Gastroesophageal sphincter (tissue), 3 donors: ENCODE measurements around the gene GABRR2.

Experiments used
- POLR2A ChIP-seq, 2 donors: fragments of 450-650 bp; IDR thresholded peaks; one replicate each; pipeline ENCODE4 v1.6.1; 2017; ENCODE audit warnings: antibody characterized with exemption in 2 of 2, mild to moderate bottlenecking in 2 of 2, moderate library complexity in 1 of 2
- TF ChIP-seq, protein P1 (sequence below), 4 experiments: fragments of 200-600 bp in 2 of 4; fragments of 450-650 bp in 2 of 4; sonication (generic) in 1 of 4; IDR thresholded peaks; one replicate each; pipeline ENCODE4 v1.5.1; 2017 to 2019; ENCODE audit warnings: antibody characterized with exemption in 4 of 4, mild to moderate bottlenecking in 2 of 4, moderate library complexity in 2 of 4

- TF ChIP-seq, protein P1, sequence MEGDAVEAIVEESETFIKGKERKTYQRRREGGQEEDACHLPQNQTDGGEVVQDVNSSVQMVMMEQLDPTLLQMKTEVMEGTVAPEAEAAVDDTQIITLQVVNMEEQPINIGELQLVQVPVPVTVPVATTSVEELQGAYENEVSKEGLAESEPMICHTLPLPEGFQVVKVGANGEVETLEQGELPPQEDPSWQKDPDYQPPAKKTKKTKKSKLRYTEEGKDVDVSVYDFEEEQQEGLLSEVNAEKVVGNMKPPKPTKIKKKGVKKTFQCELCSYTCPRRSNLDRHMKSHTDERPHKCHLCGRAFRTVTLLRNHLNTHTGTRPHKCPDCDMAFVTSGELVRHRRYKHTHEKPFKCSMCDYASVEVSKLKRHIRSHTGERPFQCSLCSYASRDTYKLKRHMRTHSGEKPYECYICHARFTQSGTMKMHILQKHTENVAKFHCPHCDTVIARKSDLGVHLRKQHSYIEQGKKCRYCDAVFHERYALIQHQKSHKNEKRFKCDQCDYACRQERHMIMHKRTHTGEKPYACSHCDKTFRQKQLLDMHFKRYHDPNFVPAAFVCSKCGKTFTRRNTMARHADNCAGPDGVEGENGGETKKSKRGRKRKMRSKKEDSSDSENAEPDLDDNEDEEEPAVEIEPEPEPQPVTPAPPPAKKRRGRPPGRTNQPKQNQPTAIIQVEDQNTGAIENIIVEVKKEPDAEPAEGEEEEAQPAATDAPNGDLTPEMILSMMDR (IDR thresholded peaks at IDR 0.05) = no peak
- no peak for TF ChIP-seq POLR2A (IDR thresholded peaks at IDR 0.05)
Observed at GRCh38 chr6:89257781-89258180, 57.3 kb downstream of the GABRR2 start.
